Neural cell (in vitro differentiated cells): ENCODE results near the gene ZNF22.

Experiments
- CTCF ChIP-seq: fragments of 450-650 bp; IDR thresholded peaks from 2 replicates; pipeline ENCODE4 v1.5.1; 2014; ENCODE audit warnings: antibody characterized with exemption, mild to moderate bottlenecking, moderate library complexity; ENCODE audit not compliant: poor library complexity, severe bottlenecking
- POLR2AphosphoS5 ChIP-seq: IDR thresholded peaks from 2 replicates; pipeline ENCODE4 v1.6.1; 2012

GRCh38 chr10:45006276-45007030 is 5.7 kb downstream of the ZNF22 start:
- TF ChIP-seq CTCF (no peak), POLR2AphosphoS5 (no peak)
